ENCODE results near the gene PDXK.

PDXK gene

DNA sequence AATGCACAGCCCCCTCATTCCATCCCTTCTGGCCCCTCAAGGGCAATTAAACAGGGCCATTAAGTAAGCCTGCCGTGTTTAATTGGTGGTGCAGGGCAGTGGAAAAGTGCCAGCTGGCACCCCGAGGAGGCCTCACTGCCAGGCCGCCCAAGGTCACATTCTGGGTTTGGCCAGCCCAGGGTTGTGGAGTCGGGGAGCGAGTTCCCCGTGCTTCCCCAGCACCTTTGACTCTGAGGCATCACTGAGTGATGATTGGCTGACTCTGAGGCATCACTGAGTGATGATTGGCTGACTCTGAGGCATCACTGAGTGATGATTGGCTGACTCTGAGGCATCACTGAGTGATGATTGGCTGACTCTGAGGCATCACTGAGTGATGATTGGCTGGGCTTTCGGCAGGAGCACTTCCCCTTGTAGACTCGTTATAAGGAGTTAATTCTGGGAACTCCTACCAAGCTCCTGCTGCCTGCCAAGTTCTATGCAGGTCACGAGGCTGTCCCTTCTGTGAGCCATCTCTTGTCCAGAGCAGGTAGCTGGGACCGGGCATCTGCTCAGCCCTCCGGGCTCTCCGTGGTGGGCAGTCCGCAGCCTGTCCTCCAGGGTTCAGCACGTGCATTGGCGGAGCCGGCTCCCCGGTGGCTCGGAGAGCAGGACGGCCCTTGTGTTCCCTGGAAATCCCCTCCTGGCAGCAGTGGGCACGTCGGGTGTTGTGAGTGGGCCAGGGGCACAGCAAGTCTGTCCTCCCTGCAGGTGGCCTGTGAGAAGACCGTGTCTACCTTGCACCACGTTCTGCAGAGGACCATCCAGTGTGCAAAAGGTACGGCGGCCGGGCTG lies 36.2 kb downstream of the PDXK start:
- TF ChIP-seq, protein P1, sequence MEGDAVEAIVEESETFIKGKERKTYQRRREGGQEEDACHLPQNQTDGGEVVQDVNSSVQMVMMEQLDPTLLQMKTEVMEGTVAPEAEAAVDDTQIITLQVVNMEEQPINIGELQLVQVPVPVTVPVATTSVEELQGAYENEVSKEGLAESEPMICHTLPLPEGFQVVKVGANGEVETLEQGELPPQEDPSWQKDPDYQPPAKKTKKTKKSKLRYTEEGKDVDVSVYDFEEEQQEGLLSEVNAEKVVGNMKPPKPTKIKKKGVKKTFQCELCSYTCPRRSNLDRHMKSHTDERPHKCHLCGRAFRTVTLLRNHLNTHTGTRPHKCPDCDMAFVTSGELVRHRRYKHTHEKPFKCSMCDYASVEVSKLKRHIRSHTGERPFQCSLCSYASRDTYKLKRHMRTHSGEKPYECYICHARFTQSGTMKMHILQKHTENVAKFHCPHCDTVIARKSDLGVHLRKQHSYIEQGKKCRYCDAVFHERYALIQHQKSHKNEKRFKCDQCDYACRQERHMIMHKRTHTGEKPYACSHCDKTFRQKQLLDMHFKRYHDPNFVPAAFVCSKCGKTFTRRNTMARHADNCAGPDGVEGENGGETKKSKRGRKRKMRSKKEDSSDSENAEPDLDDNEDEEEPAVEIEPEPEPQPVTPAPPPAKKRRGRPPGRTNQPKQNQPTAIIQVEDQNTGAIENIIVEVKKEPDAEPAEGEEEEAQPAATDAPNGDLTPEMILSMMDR (IDR thresholded peaks at IDR 0.05; ENCODE audit: insufficient read depth, missing control alignments): no peak
- DNase-seq (ENCODE audit: insufficient read length, low spot score): no peak
- FAIRE-seq: no peak

DNA sequence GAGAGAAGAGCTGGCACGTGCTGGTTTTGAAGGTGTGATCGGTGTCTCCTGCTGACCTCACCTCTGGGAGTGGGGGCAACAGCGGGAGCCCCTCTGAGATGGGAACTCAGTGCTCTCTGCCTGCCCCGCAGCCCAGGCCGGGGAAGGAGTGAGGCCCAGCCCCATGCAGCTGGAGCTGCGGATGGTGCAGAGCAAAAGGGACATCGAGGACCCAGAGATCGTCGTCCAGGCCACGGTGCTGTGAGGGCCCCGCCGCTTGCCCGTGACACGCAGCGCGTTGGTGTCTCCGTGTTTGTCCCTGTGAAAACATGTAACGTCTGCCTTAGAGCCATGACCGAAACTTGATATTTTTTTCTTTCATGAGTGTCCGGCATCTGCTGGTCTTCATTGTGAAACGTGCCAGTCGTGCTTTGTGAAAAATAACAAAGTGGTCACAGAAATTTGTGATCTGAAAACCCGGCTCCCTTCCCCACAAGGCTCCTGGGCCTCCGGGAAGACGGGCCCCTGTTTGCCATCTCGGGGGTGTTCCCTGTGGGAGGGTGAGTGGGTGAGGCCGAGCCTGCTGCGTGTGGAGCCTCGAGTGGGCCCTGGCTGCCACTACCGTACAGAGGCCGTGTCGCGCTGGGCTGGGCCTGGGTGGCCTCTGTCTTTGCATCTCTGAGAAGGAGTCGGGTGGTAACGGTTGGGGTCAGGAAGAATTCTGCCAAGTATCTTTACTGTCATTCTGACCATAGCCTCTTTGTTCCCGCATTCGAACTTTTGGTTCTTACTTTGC lies 37.1 kb downstream of the PDXK start:
- DNase-seq (ENCODE audit: insufficient read length, low spot score): no peak
- FAIRE-seq: no peak
- TF ChIP-seq, protein P1 (IDR thresholded peaks at IDR 0.05; ENCODE audit: insufficient read depth, missing control alignments): no peak

DNA sequence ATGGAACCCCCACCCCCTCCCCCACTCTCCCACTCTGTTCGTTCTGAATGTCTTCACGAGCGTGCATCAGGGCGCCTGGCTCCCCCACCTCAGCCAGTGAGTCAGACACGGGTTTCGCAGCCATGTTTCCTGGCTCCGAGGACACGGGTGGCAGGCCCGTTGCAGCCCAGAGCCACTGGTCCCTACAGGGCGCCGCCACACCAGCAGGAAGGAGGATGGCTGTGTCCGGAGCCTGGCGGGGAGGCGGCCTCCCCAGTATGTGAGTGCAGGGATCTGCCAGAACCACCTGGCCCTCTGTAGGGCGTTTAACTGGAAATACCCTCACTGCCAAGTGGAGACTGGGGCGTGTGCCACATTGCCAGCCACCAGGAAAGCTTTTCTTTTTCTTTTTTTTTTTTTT lies 38.7 kb downstream of the PDXK start:
- TF ChIP-seq, protein P1 (IDR thresholded peaks at IDR 0.05; ENCODE audit: insufficient read depth, missing control alignments): no peak

DNA sequence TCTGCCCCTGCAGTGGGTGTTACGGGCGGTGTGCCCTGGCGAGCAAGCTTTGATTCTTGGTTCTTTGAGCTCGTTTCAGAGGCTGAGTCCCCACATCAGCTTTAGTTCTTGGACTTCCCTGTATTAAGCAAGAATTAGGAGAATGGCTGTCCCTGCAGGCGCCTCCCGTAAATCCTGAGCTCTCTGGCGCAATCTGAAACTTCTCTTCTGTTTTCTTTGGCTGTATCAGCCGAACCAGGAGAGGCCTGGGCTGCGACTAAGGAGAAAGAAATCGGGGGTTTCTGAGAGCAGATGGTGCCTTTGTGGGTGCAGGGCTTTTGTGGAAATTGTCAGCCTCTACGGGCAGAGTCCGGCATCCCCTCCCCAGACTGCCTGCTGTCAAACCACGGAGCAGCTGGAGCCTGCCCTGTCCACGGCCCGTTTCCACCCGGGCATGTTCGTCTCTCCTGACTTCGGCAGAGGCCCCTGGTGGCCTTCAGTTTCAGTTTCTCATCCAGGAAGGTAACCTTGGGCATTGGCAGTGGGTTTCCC lies 39.2 kb downstream of the PDXK start:
- TF ChIP-seq, protein P1 (IDR thresholded peaks at IDR 0.05; ENCODE audit: insufficient read depth, missing control alignments): no peak
- DNase-seq (ENCODE audit: insufficient read length, low spot score) (no peak), FAIRE-seq (no peak)

More for the DNA sequence above, 38.7 kb downstream of the PDXK start:
- DNase-seq (ENCODE audit: insufficient read length, low spot score) (no peak), FAIRE-seq (no peak)

DNA sequence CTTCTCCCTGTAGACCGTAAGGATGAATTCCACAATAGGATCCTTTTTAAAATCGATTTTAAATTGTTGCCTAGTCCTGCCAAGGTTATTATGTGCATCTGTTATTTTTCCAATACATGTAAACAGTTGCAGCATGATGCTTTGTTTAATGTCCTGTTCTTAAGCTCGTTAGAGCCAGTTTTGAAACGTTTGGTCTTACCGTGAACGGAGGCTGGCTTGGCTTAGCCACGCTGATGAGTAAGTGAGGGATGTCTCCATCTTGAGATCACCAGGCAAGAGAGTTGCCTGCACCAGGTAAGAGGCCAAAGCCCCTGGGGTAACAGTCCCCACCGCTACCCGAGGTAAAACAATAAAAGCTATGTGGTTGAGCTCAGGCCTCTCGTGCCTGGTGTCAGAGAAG lies 39.9 kb downstream of the PDXK start:
- no peak for DNase-seq (ENCODE audit: insufficient read length, low spot score)
- no peak for FAIRE-seq
- TF ChIP-seq, protein P1 (IDR thresholded peaks at IDR 0.05; ENCODE audit: insufficient read depth, missing control alignments): no peak

DNA sequence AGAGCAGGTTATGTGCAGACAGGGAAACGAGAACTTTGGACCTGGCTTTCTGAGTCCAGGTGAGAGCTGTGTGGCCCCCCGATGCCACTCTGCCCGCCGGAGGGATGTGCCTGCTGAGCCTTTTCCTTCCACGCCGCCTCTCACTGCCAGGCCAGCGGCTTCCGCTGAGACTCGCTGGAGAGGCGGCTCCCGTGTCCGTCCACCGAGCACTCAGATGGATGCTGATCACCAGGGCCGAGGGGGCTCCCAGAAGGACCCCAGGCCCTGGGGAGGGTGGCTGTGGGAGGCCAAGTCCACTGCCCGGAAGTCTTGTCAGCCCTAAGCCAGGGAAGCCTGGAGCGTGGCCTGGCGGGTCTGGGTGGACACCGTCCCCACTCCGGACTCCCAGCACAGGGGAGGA lies 40.7 kb downstream of the PDXK start:
- DNase-seq (ENCODE audit: insufficient read length, low spot score): no peak
- FAIRE-seq: no peak
- TF ChIP-seq, protein P1 (IDR thresholded peaks at IDR 0.05; ENCODE audit: insufficient read depth, missing control alignments): no peak
